ENCODE measurements around the gene C12orf76. TPM values are rescaled to one million over a fixed set of nuclear protein-coding genes. Genes with fewer than 3 reads are reported as not detected.

Gene C12orf76
- total RNA-seq, 1 experiment from 2014 or later, result 9.7 TPM

- no peak overlapping the region for H3K56ac ChIP-seq (ENCODE audit: insufficient read length, low read depth, low read length)
- no peak overlapping the region for H2BK12ac ChIP-seq (ENCODE audit: insufficient read length, low read depth, low read length)
- H3K79me2 ChIP-seq (ENCODE audit: insufficient read depth, low read length), result no peaks in the 10 kb centered on the region; the same call in 1 of the 2 replicates
- H3K14ac ChIP-seq (ENCODE audit: insufficient read depth, low read length), result no peak overlapping the region
- H3K9me3 Mint-ChIP-seq, result no peaks in the 10 kb centered on the region; a peak in 1 of 5 replicates
- H2AK5ac ChIP-seq (ENCODE audit: insufficient read length, low read length), result no peak overlapping the region
- H3K4me3 Mint-ChIP-seq, result no peak overlapping the region
- H3K4me1 ChIP-seq (ENCODE audit: insufficient read depth, low read length), result no peaks in the 10 kb centered on the region
- H3K27me3 Mint-ChIP-seq (ENCODE audit: low read depth), result no peaks in the 10 kb centered on the region; the same call in 1 of the 2 replicates
- TF ChIP-seq CTCF (conservative IDR thresholded peaks at IDR 0.05), result no peak
- no peak overlapping the region for H2BK20ac ChIP-seq (ENCODE audit: low read depth, low read length, poor library complexity, severe bottlenecking)
- no peak overlapping the region for H3K18ac ChIP-seq (ENCODE audit: insufficient read length, low read depth, low read length)
- H3K36me3 Mint-ChIP-seq (ENCODE audit: insufficient read depth in 1 of 3, low read depth in 3 of 3), result no peaks in the 10 kb centered on the region; a peak in 1 of 7 replicates
- H4K5ac ChIP-seq (ENCODE audit: insufficient read length, low read depth, low read length), result no peak overlapping the region
- no peaks in the 10 kb centered on the region for H3K9me3 ChIP-seq (ENCODE audit: control insufficient read depth, low read depth, low read length)
- no peaks in the 10 kb centered on the region for H3K79me1 ChIP-seq (ENCODE audit: insufficient read depth, low read depth, low read length, poor library complexity, severe bottlenecking)
- H3K27ac Mint-ChIP-seq, result no peak overlapping the region
- H3K23ac ChIP-seq (ENCODE audit: insufficient read length, low read depth, low read length), result no peak overlapping the region
- H4K8ac ChIP-seq (replicated peaks; ENCODE audit: insufficient read length, low read depth, low read length), result no peak overlapping the region
- no peak overlapping the region for H2BK120ac ChIP-seq (ENCODE audit: low read depth, low read length, poor library complexity, severe bottlenecking)
- H3T11ph ChIP-seq (ENCODE audit: low read length), result no peak overlapping the region
- H3K4me1 Mint-ChIP-seq, result no peaks in the 10 kb centered on the region
- H3K4ac ChIP-seq (ENCODE audit: low read depth, low read length), result no peak overlapping the region
- no peaks in the 10 kb centered on the region for H3K23me2 ChIP-seq (ENCODE audit: insufficient read length, low read depth, low read length, poor library complexity, severe bottlenecking)
- H4K20me1 ChIP-seq (ENCODE audit: control insufficient read depth, insufficient read depth, insufficient read length), result no peaks in the 10 kb centered on the region
- no peak overlapping the region for H2AFZ ChIP-seq (ENCODE audit: low read length)
- H2BK15ac ChIP-seq (ENCODE audit: low read depth, low read length), result no peak overlapping the region
- no peak overlapping the region for H3K9ac ChIP-seq (ENCODE audit: extremely low read depth, insufficient read length, low read length)
- no CpG with 5 or more reads among the region's 4 CpGs for WGBS (ENCODE audit: extremely low coverage, insufficient read length, low lambda C conversion rate)
- no peak for DNase-seq
- H3K27me3 ChIP-seq (ENCODE audit: insufficient read depth, low read length), result no peaks in the 10 kb centered on the region
- H2BK5ac ChIP-seq (ENCODE audit: insufficient read length, low read length), result no peak overlapping the region
- H3K27ac ChIP-seq (ENCODE audit: insufficient read length, low read depth, low read length), result no peak overlapping the region
- no peak overlapping the region for H4K91ac ChIP-seq (ENCODE audit: insufficient read length, low read depth, low read length)
- H3K4me2 ChIP-seq (ENCODE audit: insufficient read depth, insufficient read length, low read length), result no peak overlapping the region
These were observed 42.2 kb downstream of the C12orf76 start for GRCh38 chr12:110006115-110006514.

Measured in H9 (cell line).